Activated CD4-positive, alpha-beta T cell treated with anti-CD3 and anti-CD28 coated beads for 4 hours (primary cell): ENCODE measurements around the gene RFX2.

Source experiments
- DNase-seq, 2 donors: peaks; one replicate each; pipeline ENCODE4 v3.0.0-alpha.2; 2020

Gene RFX2

DNA sequence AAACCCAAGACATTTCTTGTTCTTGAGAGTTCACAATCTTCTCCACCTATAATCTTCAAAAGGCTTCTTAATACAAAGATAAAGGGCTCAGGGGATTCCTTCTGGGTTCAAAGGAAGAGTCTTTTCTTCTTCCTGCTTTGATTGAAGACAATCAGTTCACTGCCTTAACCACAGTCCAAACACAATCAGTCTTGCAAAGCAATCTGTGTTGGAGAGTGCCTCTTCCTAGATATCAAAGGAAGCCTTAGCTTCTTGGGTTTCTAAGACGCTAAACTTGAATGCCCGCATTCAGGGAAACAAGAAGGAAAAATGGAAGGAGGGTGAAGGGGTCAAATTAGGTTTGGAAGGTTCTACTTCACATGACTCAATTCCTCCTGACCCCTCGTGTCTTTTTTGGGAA, 159.6 kb downstream of the RFX2 start:
- DNase-seq: no peak

DNA sequence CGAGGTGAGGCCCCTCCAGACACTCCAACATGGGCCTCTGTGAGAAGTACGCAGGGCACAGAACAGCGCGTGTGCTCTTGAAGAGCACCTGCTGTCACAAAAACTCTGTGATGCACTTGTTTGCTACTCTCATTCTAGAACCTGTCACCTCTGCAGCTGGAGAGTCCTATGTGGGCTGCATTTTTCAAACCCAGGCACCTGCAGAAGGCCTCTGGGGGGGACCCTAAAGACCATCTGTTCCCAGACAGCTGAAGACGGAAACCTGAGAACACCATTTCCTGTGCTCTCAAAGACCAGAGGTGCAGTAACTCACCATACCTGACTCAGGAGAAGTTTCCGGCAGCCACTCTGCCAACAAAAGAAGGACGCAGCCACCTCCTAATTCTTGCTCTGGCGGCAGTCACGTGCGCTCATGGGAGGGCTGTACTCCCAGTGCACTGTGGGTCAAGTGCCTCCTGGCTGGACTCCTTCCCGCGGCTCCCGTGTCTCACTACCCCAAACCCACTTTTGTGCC, 160.5 kb downstream of the RFX2 start:
- peak; percentile 39 to 42 for DNase-seq

DNA sequence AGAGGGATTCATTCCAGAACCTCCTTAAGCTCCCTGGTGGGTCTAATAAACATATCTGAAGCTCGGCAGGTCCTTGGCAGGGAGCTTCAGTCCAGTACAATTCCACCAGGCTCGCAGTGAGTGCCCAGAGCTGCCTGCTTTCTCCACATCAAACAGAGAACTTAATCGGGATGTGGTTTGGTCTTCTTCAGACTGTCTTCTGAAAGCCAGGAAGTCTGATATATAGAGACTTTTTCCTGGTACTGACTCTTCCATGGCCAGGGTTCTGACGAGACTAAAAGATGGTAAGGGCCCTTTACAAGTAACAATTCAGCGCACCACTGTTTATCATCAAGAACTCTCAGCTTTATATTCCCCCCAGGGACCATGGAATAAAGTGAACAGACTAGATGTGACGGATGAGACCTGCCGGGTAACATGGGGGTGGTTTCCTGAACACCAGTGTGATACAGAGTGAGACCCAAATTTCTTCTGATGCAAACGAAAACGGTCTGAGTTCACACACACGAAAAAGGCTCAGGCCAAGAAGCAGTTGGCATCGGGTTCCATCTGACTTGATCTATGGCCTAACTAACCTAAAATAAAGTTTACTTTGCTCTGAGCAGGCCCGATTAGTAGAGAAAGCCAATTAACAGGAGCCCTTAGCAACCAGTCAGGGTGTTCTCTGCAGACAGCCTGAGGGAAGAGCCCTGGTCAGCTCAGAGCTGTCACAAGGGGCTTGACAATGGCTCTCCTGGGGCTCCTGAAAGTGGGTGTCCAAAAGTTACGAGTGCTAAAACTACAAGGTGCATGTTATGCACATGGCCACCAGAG, 161.3 kb downstream of the RFX2 start:
- DNase-seq: peak; percentile 17 to 22

DNA sequence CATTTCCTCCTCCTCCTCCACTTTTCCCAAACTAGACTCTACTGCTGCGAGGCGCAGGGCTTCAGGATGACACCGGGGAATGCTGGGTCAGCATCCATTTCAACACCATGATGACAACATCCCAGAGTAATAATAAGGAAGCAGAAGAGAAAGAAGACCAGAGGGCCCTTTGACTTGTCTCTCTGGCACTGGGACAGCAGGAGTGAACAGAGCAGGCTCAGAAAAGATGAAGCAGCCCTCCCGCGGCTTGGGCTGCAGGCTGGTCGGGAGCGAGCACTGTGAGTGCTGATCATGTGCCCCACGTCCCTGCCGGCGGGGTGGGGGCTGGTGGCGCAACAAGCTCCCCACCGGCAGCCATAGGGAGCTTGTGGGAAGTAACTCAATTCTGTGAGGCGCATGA, 162.9 kb downstream of the RFX2 start:
- DNase-seq: no peak

DNA sequence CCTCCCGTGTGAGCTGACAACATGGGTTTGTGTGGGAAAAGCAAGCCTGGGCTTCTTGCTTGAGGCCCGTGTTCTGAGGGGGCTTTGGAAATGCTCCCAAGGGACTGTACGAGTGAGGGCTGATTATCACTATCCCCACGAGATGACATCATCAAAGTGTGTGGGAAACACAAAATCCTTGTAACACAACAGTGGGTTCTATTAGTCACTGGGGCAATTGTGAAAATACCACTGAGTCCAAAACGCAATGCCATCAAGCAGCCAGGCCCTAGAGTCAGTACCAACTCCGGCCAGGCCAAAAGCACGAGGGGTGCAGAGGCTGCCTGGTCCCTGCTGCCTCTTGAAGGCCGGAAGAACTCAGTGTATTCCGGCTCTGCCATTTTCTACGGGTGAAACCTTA, 166.7 kb downstream of the RFX2 start:
- no peak for DNase-seq
